Fibroblast of skin of right biceps (primary cell): ENCODE measurements around the gene MGAT5.

Source experiments
- DNase-seq: peaks from one replicate; pipeline ENCODE4 v3.0.0-alpha.2; 2013

The MGAT5 gene

GRCh38 chr2:134257965-134258683 is 4.3 kb downstream of the MGAT5 start:
- no peak for DNase-seq

- no peak for DNase-seq
Measured at GRCh38 chr2:134258684-134259388, 5.0 kb downstream of the MGAT5 start.

GRCh38 chr2:134259571-134259970 is 5.7 kb downstream of the MGAT5 start:
- DNase-seq: no peak

GRCh38 chr2:134259994-134260393 is 6.1 kb downstream of the MGAT5 start:
- DNase-seq: no peak

- peak; percentile 80 for DNase-seq
Measured at GRCh38 chr2:134260713-134261112, 6.8 kb downstream of the MGAT5 start.

- DNase-seq: peak; percentile 51
Measured at GRCh38 chr2:134261398-134262131, 7.7 kb downstream of the MGAT5 start.

- DNase-seq: no peak
Measured at GRCh38 chr2:134262684-134263083, 8.8 kb downstream of the MGAT5 start.

GRCh38 chr2:134268265-134268664 is 14.4 kb downstream of the MGAT5 start:
- no peak for DNase-seq

- DNase-seq: no peak
Measured at GRCh38 chr2:134269230-134269629, 15.4 kb downstream of the MGAT5 start.

GRCh38 chr2:134269972-134270735 is 16.3 kb downstream of the MGAT5 start:
- peak; percentile 60 for DNase-seq

- DNase-seq: no peak
Measured at GRCh38 chr2:134271758-134272157, 17.9 kb downstream of the MGAT5 start.

- DNase-seq: no peak
Measured at GRCh38 chr2:134272806-134273205, 18.9 kb downstream of the MGAT5 start.

- DNase-seq: no peak
Measured at GRCh38 chr2:134273256-134273983, 19.5 kb downstream of the MGAT5 start.

GRCh38 chr2:134274121-134274520 is 20.2 kb downstream of the MGAT5 start:
- DNase-seq: no peak

- DNase-seq: no peak
Measured at GRCh38 chr2:134275058-134275862, 21.4 kb downstream of the MGAT5 start.

- no peak for DNase-seq
Measured at GRCh38 chr2:134276381-134277172, 22.7 kb downstream of the MGAT5 start.

- no peak for DNase-seq
Measured at GRCh38 chr2:134277223-134277622, 23.4 kb downstream of the MGAT5 start.

GRCh38 chr2:134278553-134278952 is 24.7 kb downstream of the MGAT5 start:
- DNase-seq: no peak

- DNase-seq: no peak
Measured at GRCh38 chr2:134279417-134279816, 25.5 kb downstream of the MGAT5 start.

- DNase-seq: no peak
Measured at GRCh38 chr2:134280231-134280630, 26.4 kb downstream of the MGAT5 start.

- no peak for DNase-seq
Measured at GRCh38 chr2:134280726-134281125, 26.9 kb downstream of the MGAT5 start.
